EL (cell line): ENCODE data around the gene CTXND1.

Source experiments
- DNase-seq: peaks from one replicate; pipeline ENCODE4 v3.0.0-alpha.2; 2016

Gene CTXND1

GRCh38 chr15:80156176-80156720 is 95.8 kb downstream of the CTXND1 start:
- no peak for DNase-seq

GRCh38 chr15:80155378-80156175 is 96.4 kb downstream of the CTXND1 start:
- DNase-seq = peak; percentile 56

GRCh38 chr15:80155001-80155377 is 97.0 kb downstream of the CTXND1 start:
- no peak for DNase-seq

- DNase-seq = peak; percentile 18
These were observed 97.7 kb downstream of the CTXND1 start for GRCh38 chr15:80154336-80154735.

GRCh38 chr15:80153900-80154299 is 98.1 kb downstream of the CTXND1 start:
- DNase-seq = peak; percentile 9

GRCh38 chr15:80152896-80153876 is 98.8 kb downstream of the CTXND1 start, which contains the start of gene FAH:
Gene FAH (plus strand): TSS chr15:80152999. CDS start chr15:80153055, 56 bp downstream.
- DNase-seq = peak; percentile 49

- DNase-seq = peak; percentile 95
These were observed 99.7 kb downstream of the CTXND1 start for GRCh38 chr15:80152180-80152895.

- DNase-seq = no peak
These were observed 100.4 kb downstream of the CTXND1 start for GRCh38 chr15:80151576-80151975.

GRCh38 chr15:80151148-80151547 is 100.9 kb downstream of the CTXND1 start:
- DNase-seq = no peak
